Activated CD4-positive, alpha-beta T cell treated with anti-CD3 and anti-CD28 coated beads, Interleukin-2, amount 50 U/mL, for 48 hours (primary cell): ENCODE measurements around the gene SMYD3.
"Not testable (repeated sequence)": the region's sequence is repeated elsewhere in the genome, so short reads cannot be mapped to it uniquely, and the experiment has no call there.

Experiments
- DNase-seq, 2 experiments: peaks; one replicate each; pipeline ENCODE4 v3.0.0-alpha.2; 2020

Gene SMYD3

GRCh38 chr1:245730801-245731200, 776.3 kb downstream of the SMYD3 start:
- no peak for DNase-seq

GRCh38 chr1:245728035-245728434, 779.0 kb downstream of the SMYD3 start:
- not testable (repeated sequence) for DNase-seq

GRCh38 chr1:245721488-245721887, 785.6 kb downstream of the SMYD3 start:
- no peak for DNase-seq

- DNase-seq = no peak
Measured at GRCh38 chr1:245718951-245719350, 788.1 kb downstream of the SMYD3 start.

- no peak for DNase-seq
Measured at GRCh38 chr1:245718123-245718522, 789.0 kb downstream of the SMYD3 start.

- DNase-seq = no peak
Measured at GRCh38 chr1:245717611-245718010, 789.5 kb downstream of the SMYD3 start.

GRCh38 chr1:245716561-245716960, 790.5 kb downstream of the SMYD3 start:
- no peak for DNase-seq

GRCh38 chr1:245715970-245716369, 791.1 kb downstream of the SMYD3 start:
- no peak for DNase-seq

GRCh38 chr1:245715291-245715701, 791.8 kb downstream of the SMYD3 start:
- DNase-seq = no peak

- DNase-seq = not testable (repeated sequence)
Measured at GRCh38 chr1:245714027-245714426, 793.1 kb downstream of the SMYD3 start.

GRCh38 chr1:245710961-245711903, 795.8 kb downstream of the SMYD3 start:
- no peak for DNase-seq

GRCh38 chr1:245707941-245708340, 799.1 kb downstream of the SMYD3 start:
- no peak for DNase-seq

- no peak for DNase-seq
Measured at GRCh38 chr1:245704765-245705164, 802.3 kb downstream of the SMYD3 start.

- DNase-seq = no peak
Measured at GRCh38 chr1:245704341-245704740, 802.7 kb downstream of the SMYD3 start.

GRCh38 chr1:245702346-245702745, 804.7 kb downstream of the SMYD3 start:
- DNase-seq = no peak

GRCh38 chr1:245701631-245702030, 805.4 kb downstream of the SMYD3 start:
- DNase-seq = no peak

- no peak for DNase-seq
Measured at GRCh38 chr1:245700631-245701030, 806.4 kb downstream of the SMYD3 start.
